GM21737 (cell line): ENCODE data around the gene C17orf100.

ENCODE experiments used
- ATAC-seq: cut with Tn5 transposase; IDR thresholded peaks from one replicate; pipeline ENCODE4 v1.9.1; 2021; ENCODE audit warnings: mild to moderate bottlenecking, moderate library complexity; ENCODE audit not compliant: unreplicated experiment

Gene C17orf100

GRCh38 chr17:6668219-6668618 lies 16.7 kb downstream of the C17orf100 start:
- ATAC-seq, result no peak

- no peak for ATAC-seq
These were observed 17.3 kb downstream of the C17orf100 start for GRCh38 chr17:6668727-6669425.

DNA sequence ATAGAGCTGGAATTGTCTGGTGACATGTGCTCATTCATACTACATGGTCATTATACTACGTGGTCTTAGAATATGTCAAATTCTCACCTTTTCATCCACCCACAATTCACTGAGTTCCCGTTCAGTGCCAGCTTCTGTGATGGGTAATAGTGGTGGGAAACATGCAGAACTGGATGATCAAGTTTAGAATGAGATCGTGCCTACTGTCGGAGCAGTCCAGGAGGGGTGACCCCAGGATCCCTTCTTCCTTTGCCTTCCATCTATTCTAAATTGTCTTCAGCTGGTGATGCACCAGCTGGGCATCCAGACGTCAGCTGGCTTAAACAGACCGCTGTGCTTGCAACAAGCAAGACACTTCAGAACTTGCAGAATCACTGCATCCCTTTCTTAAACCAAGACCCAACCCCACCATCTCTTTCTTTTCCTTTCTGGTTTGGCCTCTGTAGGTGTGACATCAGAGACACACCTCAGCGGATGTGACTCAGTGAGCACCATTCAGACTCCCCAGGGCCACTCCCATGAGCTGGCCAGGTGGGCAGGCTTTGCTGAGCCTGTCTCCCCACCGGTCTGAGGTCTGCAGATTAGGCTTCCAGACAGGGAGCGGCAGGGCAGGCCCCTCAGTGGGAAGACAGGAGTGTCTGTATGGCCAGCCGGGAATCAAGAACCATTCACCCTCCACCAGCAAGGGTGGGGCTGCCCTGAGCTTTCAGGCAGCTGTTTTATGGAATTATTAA lies 18.1 kb downstream of the C17orf100 start:
- no peak for ATAC-seq

- ATAC-seq, result no peak
These were observed 19.0 kb downstream of the C17orf100 start for GRCh38 chr17:6670571-6670970.

DNA sequence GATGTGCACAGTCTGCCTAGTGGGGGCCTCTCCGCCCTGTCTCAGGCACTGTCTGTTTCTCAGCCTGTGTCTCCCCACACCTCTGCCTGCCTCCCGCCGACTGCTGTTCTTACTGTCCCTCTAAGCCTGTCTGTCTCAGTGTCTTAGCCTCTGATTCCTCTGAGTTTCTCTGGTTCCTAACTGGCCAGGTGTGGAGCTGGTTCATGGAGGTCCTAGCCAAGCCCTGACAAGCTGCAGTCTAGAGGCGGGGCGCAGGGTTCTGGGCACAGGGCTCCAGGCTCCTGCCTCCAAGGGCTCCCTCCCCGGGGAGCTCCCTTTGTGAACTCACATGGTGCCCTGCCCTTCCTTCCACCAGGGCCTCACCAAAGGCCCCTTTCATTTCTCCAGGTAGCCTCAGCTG lies 19.4 kb downstream of the C17orf100 start:
- no peak for ATAC-seq

- no peak for ATAC-seq
These were observed 19.9 kb downstream of the C17orf100 start for GRCh38 chr17:6671431-6671830.

DNA sequence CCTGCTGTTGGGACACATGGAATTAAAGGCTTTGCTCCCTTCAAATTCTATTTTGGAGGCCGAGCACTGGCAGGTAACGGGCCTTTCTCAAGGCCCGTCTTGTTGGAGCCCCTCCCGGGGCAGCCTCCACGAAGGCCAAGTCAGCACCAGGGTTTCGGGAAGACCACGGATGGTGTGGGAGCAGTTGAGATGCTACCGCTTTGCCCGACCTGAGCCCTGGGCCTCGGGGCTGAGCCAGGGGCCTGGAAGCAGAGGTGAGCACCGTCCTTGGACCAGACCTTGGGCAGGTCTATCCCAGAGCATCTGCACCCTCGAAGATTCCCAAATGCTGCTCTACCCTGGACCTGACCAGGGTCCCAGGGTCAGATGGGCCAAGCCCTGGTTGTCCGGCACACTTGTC lies 23.0 kb downstream of the C17orf100 start:
- no peak for ATAC-seq

DNA sequence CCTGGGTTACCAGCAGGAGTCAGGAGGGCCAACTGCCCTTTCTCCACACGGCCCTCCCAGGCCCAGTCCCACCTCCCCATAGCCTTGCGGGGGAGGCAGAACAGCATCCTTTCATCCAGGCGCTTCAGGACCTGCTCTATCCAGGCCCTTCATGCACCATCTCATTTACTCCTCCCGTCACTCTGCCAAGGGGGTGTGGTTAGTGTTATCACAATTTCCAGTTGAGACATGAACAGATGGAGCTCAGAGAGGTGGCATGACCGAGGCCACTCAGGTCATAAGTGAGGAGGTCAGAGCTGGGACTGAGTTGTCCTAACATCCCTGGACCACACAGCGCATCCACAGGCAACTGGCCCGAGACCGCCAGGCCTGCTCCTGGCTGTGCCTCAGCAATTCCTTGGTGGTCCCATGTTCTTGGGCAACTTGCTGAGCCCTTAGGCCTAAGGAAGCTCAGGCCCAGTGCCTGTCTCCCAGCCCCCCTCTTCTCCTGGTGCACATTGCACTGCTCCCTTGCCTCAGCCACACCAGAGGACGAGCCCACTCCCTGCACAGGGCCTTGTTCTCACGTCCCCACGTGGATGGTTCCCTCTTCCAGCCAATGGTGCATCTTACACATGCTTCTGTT lies 23.8 kb downstream of the C17orf100 start:
- no peak for ATAC-seq

- no peak for ATAC-seq
These were observed 25.2 kb downstream of the C17orf100 start for GRCh38 chr17:6676802-6677157.

DNA sequence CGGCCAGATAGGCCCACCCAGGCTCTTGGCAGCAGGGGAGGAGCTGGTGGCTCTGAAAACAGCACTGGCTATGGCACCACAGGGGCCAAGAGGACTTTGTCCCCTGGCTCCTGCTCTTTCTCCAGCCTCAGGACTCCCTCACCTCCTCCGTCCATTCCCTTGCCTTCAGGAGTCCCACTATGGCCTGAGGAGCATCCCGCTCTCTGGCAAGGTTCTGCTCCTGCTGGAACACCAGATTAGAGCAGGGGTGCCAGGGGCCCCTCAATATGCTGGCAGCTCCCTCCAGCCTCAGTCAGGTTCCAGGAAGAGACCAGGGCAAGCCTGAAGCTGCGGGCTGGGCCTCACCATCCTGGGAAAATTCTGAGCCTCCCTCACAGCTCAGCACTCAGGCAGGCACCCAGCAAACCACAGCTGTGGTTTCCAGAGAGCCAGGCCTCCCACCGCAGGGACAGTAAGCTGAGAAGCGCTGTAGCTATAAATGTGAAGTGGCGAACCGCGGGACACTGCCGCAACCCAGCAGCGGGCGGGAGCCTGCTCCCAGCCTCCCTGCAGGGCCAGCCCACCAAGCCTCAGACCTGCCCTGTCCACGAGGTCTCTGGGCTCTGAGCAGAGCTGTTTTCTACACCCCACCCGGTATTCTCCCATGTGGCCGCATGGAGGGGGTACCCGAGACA lies 25.7 kb downstream of the C17orf100 start:
- ATAC-seq, result no peak

DNA sequence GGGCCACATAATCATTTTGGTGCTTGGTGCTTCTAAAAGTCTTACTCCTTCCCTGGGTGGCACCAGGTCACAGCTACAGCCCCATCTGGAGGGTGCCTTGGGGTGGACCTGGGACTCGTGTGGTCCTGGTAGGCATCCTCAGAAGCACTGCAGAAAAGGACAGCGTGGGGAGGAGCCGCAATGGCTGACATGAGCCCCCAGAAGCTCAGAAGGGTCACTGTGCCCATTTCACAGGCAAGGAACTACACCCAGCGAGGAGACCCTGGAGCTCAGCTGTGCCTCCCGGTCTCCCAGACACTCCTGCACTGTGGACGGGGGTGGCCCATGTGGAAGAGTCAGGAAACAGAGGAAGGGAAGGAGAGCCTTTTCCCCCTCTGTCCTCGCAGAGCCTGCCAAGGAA lies 26.4 kb downstream of the C17orf100 start:
- ATAC-seq, result no peak

DNA sequence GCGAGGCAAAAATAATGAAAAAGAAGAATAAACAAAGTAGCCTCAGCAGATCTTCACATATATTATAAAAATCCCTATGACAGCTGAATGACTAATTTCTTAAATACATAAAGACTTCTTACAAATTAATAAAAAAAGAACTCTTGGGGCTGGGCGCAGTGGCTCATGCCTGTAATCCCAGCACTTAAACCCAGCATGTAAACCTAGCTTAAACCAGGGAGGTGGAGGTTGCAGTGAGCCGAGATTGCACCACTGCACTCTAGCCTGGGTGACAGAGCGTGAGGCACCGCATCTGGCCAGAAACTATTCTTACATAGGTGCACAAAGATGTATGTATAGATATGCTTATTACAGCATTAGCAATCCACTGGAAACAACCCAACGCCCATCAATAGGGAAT lies 27.7 kb downstream of the C17orf100 start:
- ATAC-seq, result no peak

DNA sequence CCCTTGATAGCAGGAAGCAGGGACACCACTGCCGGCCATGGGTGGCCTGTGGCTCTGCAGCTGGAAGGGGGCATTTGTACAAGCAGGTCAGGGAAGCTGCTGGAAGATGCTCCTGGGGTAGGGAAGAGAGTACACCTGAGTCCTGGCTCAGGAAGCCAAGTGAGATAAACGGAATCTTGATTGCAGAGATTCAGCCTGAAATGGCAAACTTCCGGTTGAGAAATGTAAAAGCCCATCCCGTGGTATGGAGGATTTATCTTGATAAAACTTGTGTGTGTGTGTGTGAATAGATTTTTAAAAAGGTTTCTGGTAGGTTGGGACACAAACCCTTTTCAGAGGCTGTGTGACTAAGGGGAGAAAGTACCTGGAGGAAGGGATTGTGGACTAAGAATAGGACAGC lies 29.6 kb downstream of the C17orf100 start:
- no peak for ATAC-seq

- ATAC-seq, result no peak
These were observed 30.1 kb downstream of the C17orf100 start for GRCh38 chr17:6681671-6682070.

DNA sequence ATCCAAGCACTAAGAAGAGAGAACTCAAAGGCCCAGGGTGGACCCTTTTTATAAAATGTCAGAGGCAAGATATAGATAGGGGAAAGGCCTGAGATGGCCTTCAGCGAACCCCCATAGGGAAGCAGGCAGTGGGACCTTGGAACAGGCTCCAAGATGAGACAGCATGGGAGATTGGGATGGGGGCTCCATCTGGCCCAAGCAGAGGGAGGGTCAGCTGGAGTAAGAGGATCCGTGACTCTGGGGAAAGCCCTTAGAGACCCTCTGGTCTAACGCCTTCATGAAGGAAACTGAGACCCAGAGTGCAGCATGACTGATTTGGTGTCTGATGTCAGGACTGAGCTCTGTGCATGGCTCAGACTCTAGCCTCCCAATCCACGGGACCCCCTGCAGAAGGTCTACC lies 30.8 kb downstream of the C17orf100 start:
- no peak for ATAC-seq

DNA sequence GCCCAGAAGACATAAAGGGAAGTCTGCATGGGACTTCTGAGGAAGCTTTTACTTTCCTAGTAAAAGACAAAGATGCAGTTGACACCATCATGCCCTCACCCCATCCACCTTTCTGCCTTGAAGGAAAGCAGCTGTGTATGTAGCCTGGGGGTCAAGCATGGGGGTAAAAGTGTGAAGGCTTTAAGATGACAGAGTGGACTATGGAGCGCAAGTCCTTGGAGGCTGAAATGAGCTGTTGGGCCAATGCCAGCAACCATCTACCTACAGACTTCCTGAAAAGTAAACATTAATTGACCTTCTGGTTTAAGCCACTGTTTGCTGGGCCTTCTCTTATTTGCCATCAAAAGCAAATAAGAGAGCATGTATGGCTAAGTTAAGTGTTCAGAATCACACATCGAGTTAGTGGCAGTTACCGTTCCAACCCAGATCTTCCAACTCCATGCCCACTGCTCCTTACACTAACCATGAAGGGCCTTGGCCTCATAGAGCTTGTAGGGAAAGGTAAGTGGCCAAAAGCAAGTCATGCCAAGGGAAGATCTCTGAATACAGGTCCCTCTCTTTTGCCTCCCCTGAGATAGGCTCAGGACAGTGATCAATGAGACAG lies 31.6 kb downstream of the C17orf100 start:
- no peak for ATAC-seq

- ATAC-seq, result no peak
These were observed 32.3 kb downstream of the C17orf100 start for GRCh38 chr17:6683730-6684459.

- ATAC-seq, result no peak
These were observed 32.9 kb downstream of the C17orf100 start for GRCh38 chr17:6684460-6684783.

- ATAC-seq, result no peak
These were observed 33.6 kb downstream of the C17orf100 start for GRCh38 chr17:6684881-6685767.

GRCh38 chr17:6686026-6686425 lies 34.5 kb downstream of the C17orf100 start:
- no peak for ATAC-seq
